Measurements from ENCODE around the gene CARNS1. TPM values are rescaled to one million over a fixed set of nuclear protein-coding genes. Genes with fewer than 3 reads are reported as not detected.

CARNS1 gene
- total and polyA plus RNA-seq, 2 of the 8 experiments (the other 6 are each of a cell fraction or from before 2014, with no cell fraction given), result 0.82 to 1.1 TPM

DNA sequence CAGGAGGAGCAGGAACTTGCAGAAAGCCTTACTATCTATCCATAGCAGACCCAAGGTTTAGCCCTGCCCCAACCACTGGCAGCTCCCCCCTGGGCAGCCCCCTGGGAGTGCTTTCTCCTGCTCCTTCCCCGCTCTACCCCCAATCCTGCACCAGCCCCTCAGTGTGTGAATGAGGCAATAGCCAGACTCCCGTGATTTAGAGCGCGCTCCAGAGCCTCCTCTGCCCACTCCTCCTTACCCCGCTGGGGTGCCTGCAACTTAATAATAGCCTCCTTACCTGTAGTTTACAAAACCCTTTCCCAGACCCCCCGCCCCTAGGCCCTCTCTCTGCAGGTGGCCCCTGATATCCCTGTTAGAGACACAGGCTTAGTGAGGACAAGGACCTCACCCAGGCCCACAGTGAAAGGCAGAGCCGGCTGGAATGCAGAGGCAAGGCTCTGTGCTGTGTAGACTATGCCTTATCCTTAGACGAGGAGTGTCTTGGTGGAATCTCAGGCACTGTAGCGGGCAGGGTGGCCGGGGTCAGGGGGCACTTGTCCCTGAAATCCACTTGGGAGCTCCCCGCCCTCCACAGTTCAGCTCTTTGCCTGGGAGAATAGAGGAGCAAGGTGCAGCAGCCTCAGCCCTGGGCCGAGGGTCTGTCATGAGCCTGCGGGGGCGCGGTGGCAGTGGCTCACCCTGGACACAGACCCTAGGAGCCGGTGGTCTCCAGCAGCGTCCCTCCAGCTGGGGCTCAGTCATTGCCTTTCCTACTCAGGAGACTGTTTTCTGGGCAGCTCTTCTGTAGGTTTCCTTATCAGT lies 4.3 kb upstream of the CARNS1 start:
- Histone ChIP-seq H3K56ac (replicated peaks; ENCODE audit: insufficient read length, low read depth, low read length) (no peak overlapping the region), H3K23ac (ENCODE audit: insufficient read length) (no peak overlapping the region), H3K79me1 (ENCODE audit: low read depth, low read length) (no peaks in the 10 kb centered on the region), H3K4me2 (ENCODE audit: insufficient read depth in 1 of 2, low read depth in 2 of 2, low read length in 2 of 2) (no peak overlapping the region; a peak in 1 of 4 replicates), H3K79me2 (ENCODE audit: control insufficient read depth in 1 of 2, insufficient read depth in 2 of 2, low read length in 2 of 2) (no peaks in the 10 kb centered on the region), H3K4me3 (ENCODE audit: extremely low read depth in 1 of 4, insufficient read depth in 2 of 4, low read depth in 3 of 4, low read length in 4 of 4) (no peak overlapping the region), H4K91ac (replicated peaks; ENCODE audit: insufficient read length, low read length) (no peak overlapping the region), H3K4ac (replicated peaks; ENCODE audit: insufficient read length, low read depth, low read length) (no peak overlapping the region), H4K20me1 (replicated peaks in 1 of 2; ENCODE audit: control insufficient read depth in 1 of 2, insufficient read depth in 2 of 2, low read length in 2 of 2) (no peaks in the 10 kb centered on the region), H3K23me2 (ENCODE audit: low read depth, low read length) (0 out of 2 replicates have a peak, but pooled peaks cover 3% of the 10 kb centered on the region), H3K14ac (ENCODE audit: insufficient read length) (no peak overlapping the region), H3K36me3 (ENCODE audit: control insufficient read depth in 2 of 4, insufficient read depth in 4 of 4, low read length in 3 of 4) (no peaks in the 10 kb centered on the region), H2BK15ac (ENCODE audit: low read length) (no peak overlapping the region), H2AK5ac (ENCODE audit: low read depth, low read length) (no peak overlapping the region), H3K4me1 (replicated peaks in 1 of 4; ENCODE audit: control insufficient read depth in 3 of 4, insufficient read depth in 4 of 4, low read length in 3 of 4) (peaks cover 3 to 17% (median 11%) of the 10 kb centered on the region in 4 experiments), H2BK5ac (ENCODE audit: low read depth, low read length) (no peak overlapping the region), H3K9ac (replicated peaks in 1 of 4; ENCODE audit: extremely low read depth in 1 of 4, low read depth in 3 of 4, low read length in 3 of 4) (no peak overlapping the region), H2BK20ac (ENCODE audit: low read length) (no peak overlapping the region), H2AFZ (ENCODE audit: low read length) (no peak overlapping the region), H3K9me3 (ENCODE audit: insufficient read depth in 2 of 2, low read depth in 1 of 2, low read length in 1 of 2) (no peaks in the 10 kb centered on the region), H3K27ac (ENCODE audit: low read depth, low read length) (no peak overlapping the region), H4K8ac (ENCODE audit: extremely low read depth, insufficient read depth, low read length) (no peak overlapping the region; the same call in 1 of the 2 replicates), H3K27me3 (replicated peaks in 1 of 4; ENCODE audit: control insufficient read depth in 3 of 4, extremely low read depth in 1 of 4, insufficient read depth in 3 of 4, low read length in 3 of 4) (peaks cover 0 to 16% (median 5%) of the 10 kb centered on the region in 4 experiments; a peak in 4 of 7 replicates), H2BK12ac (ENCODE audit: low read depth, low read length) (no peak overlapping the region), H4K5ac (ENCODE audit: insufficient read length, low read depth, low read length) (no peak overlapping the region), H3K18ac (ENCODE audit: extremely low read depth, low read length) (no peak overlapping the region), H2BK120ac (replicated peaks; ENCODE audit: low read depth, low read length) (no peak overlapping the region)
- POLR2A ChIA-PET (ENCODE audit: partially characterized antibody), result interaction anchor here (0.6 to 2.6 kb wide), 8 partner anchors 9 to 82 kb away, joined by 3 to 8 read pairs (median 3); partner anchors contain the start of gene PTPRCAP
- TF ChIP-seq POU5F1 (IDR thresholded peaks at IDR 0.05; ENCODE audit: low read depth, low read length) (no peak), TEAD4 (IDR thresholded peaks at IDR 0.05; ENCODE audit: low read depth, low read length) (0 out of 2 replicates have a peak, but pooled peaks have one; percentile 18), SRF (IDR thresholded peaks at IDR 0.05; ENCODE audit: low read depth, low read length) (no peak)
- FAIRE-seq (no peak), DNase-seq (ENCODE audit: low read depth in 1 of 2, low spot score in 2 of 2) (no peak)
- CTCF ChIA-PET (ENCODE audit: partially characterized antibody), result interaction anchor here (0.6 to 2.5 kb wide), 6 partner anchors 10 to 66 kb away, joined by 3 to 7 read pairs (median 4); partner anchors contain the start of genes PPP1CA, PTPRCAP and TMEM134
- WGBS, 2 experiments (ENCODE audit: extremely low coverage in 1 of 2, insufficient coverage in 1 of 2, insufficient read length in 1 of 2, insufficient replicate concordance in 2 of 2, low coverage in 1 of 2, low lambda C conversion rate in 2 of 2, missing lambda C conversion rate in 1 of 2), result 85% methylated on average over 16 of the region's 17 CpGs; no CpG with 5 or more reads in 1 of the 2 experiments
